ENCODE data around the gene GNL1. TPM values are rescaled to one million over a fixed set of nuclear protein-coding genes. Genes with fewer than 3 reads are reported as not detected.

The GNL1 gene
- total and polyA plus RNA-seq, 4 experiments from 2014 or later = 37.4 to 83.9 (median 67.4) TPM

Small RNA genes lying within 50 kb of the gene (microRNA-seq; reads per million reads assigned to microRNA genes)
- 10.8 reads per million, percentile 40 among the genes with 10 or more reads in this experiment for gene MIR877 (ENCODE audit: borderline microRNAs expressed, borderline number of aligned reads, borderline replicate concordance)

Other genes with a start within 250 kb of the GNL1 start
- 10 to 100 TPM; 27.7 to 30.9 TPM for gene TRIM39, start 229.6 kb downstream of the GNL1 start, total RNA-seq
- 10 to 100 TPM in 1 of 2 donors, 1 to 10 TPM in 1; 6.9 to 18.6 TPM for gene TRIM39, start 229.6 kb downstream of the GNL1 start, polyA plus RNA-seq
- 10 to 100 TPM; 51.6 to 57.6 TPM for gene RPP21, start 211.3 kb downstream of the GNL1 start, total RNA-seq
- 10 to 100 TPM; 81.6 to 81.8 TPM for gene RPP21, start 211.3 kb downstream of the GNL1 start, polyA plus RNA-seq
- gene HLA-E, start 67.0 kb downstream of the GNL1 start, total RNA-seq = 1,000 to 10,000 TPM; 1,097 to 1,122 TPM
- gene HLA-E, start 67.0 kb downstream of the GNL1 start, polyA plus RNA-seq = 1,000 to 10,000 TPM; 2,441 to 3,541 TPM
- 10 to 100 TPM; 26.4 to 29.1 TPM for gene PRR3, start 806 bp upstream of the GNL1 start, total RNA-seq
- gene PRR3, start 806 bp upstream of the GNL1 start, polyA plus RNA-seq = 1 to 10 TPM; 4.3 to 8.5 TPM
- gene ABCF1, start 15.0 kb upstream of the GNL1 start, total RNA-seq = 10 to 100 TPM; 60.8 to 66.8 TPM
- gene ABCF1, start 15.0 kb upstream of the GNL1 start, polyA plus RNA-seq = 10 to 100 TPM in 1 of 2 donors, 1 to 10 TPM in 1; 7.5 to 46.6 TPM
- gene PPP1R10, start 60.8 kb upstream of the GNL1 start, total RNA-seq = 100 to 1,000 TPM; 224 to 231 TPM
- 10 to 100 TPM in 1 of 2 donors, 1 to 10 TPM in 1; 8.5 to 30.6 TPM for gene PPP1R10, start 60.8 kb upstream of the GNL1 start, polyA plus RNA-seq
- 10 to 100 TPM; 44.4 to 46.3 TPM for gene MRPS18B, start 61.4 kb upstream of the GNL1 start, total RNA-seq
- 100 to 1,000 TPM; 112 to 126 TPM for gene MRPS18B, start 61.4 kb upstream of the GNL1 start, polyA plus RNA-seq
- gene ATAT1, start 70.4 kb upstream of the GNL1 start, total RNA-seq = 1 to 10 TPM; 8.3 to 9.4 TPM
- gene ATAT1, start 70.4 kb upstream of the GNL1 start, polyA plus RNA-seq = 1 to 10 TPM in 1 of 2 donors, under 1 TPM in 1; 0.29 to 1.9 TPM
- 10 to 100 TPM; 29.3 to 35.0 TPM for gene C6orf136, start 90.6 kb upstream of the GNL1 start, total RNA-seq
- gene C6orf136, start 90.6 kb upstream of the GNL1 start, polyA plus RNA-seq = 10 to 100 TPM in 1 of 2 donors, 1 to 10 TPM in 1; 6.2 to 16.0 TPM
- gene DHX16, start 116.5 kb upstream of the GNL1 start, total RNA-seq = 10 to 100 TPM; 53.4 to 54.6 TPM
- 10 to 100 TPM; 22.0 to 30.2 TPM for gene DHX16, start 116.5 kb upstream of the GNL1 start, polyA plus RNA-seq
- gene PPP1R18, start 130.2 kb upstream of the GNL1 start, total RNA-seq = 100 to 1,000 TPM; 122 to 127 TPM
- gene PPP1R18, start 130.2 kb upstream of the GNL1 start, polyA plus RNA-seq = 100 to 1,000 TPM in 1 of 2 donors, 10 to 100 TPM in 1; 68.2 to 117 TPM
- gene NRM, start 134.5 kb upstream of the GNL1 start, total RNA-seq = 1 to 10 TPM; 6.4 to 6.6 TPM
- gene NRM, start 134.5 kb upstream of the GNL1 start, polyA plus RNA-seq = 10 to 100 TPM in 1 of 2 donors, 1 to 10 TPM in 1; 9.1 to 15.8 TPM
- 10 to 100 TPM; 60.7 to 73.5 TPM for gene MDC1, start 160.8 kb upstream of the GNL1 start, total RNA-seq
- gene MDC1, start 160.8 kb upstream of the GNL1 start, polyA plus RNA-seq = 1 to 10 TPM in 1 of 2 donors, not detected in 1; 9.8 TPM
- 100 to 1,000 TPM; 285 to 300 TPM for gene TUBB, start 163.9 kb upstream of the GNL1 start, total RNA-seq
- 100 to 1,000 TPM in 1 of 2 donors, 10 to 100 TPM in 1; 74.8 to 142 TPM for gene TUBB, start 163.9 kb upstream of the GNL1 start, polyA plus RNA-seq
- 10 to 100 TPM; 75.3 to 78.5 TPM for gene FLOT1, start 186.2 kb upstream of the GNL1 start, total RNA-seq
- 10 to 100 TPM; 74.6 to 82.1 TPM for gene FLOT1, start 186.2 kb upstream of the GNL1 start, polyA plus RNA-seq
- 10 to 100 TPM; 11.3 to 11.4 TPM for gene IER3, start 188.1 kb upstream of the GNL1 start, total RNA-seq
- gene IER3, start 188.1 kb upstream of the GNL1 start, polyA plus RNA-seq = under 1 TPM; 0.77 to 0.83 TPM